Mesothelial cell of epicardium (in vitro differentiated cells): ENCODE data around the gene MRC2. TPM values are rescaled to one million over a fixed set of nuclear protein-coding genes. Genes with fewer than 3 reads are reported as not detected.
A peak's percentile ranks its signal among the peaks of the same experiment; 100 is the strongest.
"Not testable (repeated sequence)": the region's sequence is repeated elsewhere in the genome, so short reads cannot be mapped to it uniquely, and the experiment has no call there.

Experiments
- DNase-seq, 2 experiments: peaks; one replicate each; pipeline ENCODE4 v3.0.0; 2021; ENCODE audit warnings: low spot score in 2 of 2; ENCODE audit not compliant: unreplicated experiment in 2 of 2
- H3K27ac Mint-ChIP-seq: 2 replicates; pipeline ENCODE4 v1.8.0; 2021; ENCODE audit warnings: mixed read lengths
- H3K27me3 Mint-ChIP-seq: 2 replicates; pipeline ENCODE4 v1.8.0; 2021; ENCODE audit warnings: low read depth, mixed read lengths
- H3K36me3 Mint-ChIP-seq: 2 replicates; pipeline ENCODE4 v1.8.0; 2021; ENCODE audit warnings: mixed read lengths
- H3K4me1 Mint-ChIP-seq: 2 replicates; pipeline ENCODE4 v1.8.0; 2021; ENCODE audit warnings: mixed read lengths
- H3K4me3 Mint-ChIP-seq: 2 replicates; pipeline ENCODE4 v1.8.0; 2021; ENCODE audit warnings: mild to moderate bottlenecking, moderate library complexity, mixed read lengths
- H3K9me3 Mint-ChIP-seq: 2 replicates; pipeline ENCODE4 v1.8.0; 2021; ENCODE audit warnings: mixed read lengths
- total RNA-seq: library from RNA; stranded (reverse); gene quantifications from 3 replicates; pipeline ENCODE4 v1.2.1, GENCODE V29; 2021
- TF ChIP-seq, protein P1 (sequence below): fragments of 200-600 bp; sonication (generic); IDR thresholded peaks from one replicate; pipeline ENCODE4 v1.5.0; 2021; ENCODE audit warnings: antibody characterized with exemption; ENCODE audit not compliant: unreplicated experiment

Gene MRC2
- total RNA-seq, 1 donor from 2014 or later = 120 TPM

DNA sequence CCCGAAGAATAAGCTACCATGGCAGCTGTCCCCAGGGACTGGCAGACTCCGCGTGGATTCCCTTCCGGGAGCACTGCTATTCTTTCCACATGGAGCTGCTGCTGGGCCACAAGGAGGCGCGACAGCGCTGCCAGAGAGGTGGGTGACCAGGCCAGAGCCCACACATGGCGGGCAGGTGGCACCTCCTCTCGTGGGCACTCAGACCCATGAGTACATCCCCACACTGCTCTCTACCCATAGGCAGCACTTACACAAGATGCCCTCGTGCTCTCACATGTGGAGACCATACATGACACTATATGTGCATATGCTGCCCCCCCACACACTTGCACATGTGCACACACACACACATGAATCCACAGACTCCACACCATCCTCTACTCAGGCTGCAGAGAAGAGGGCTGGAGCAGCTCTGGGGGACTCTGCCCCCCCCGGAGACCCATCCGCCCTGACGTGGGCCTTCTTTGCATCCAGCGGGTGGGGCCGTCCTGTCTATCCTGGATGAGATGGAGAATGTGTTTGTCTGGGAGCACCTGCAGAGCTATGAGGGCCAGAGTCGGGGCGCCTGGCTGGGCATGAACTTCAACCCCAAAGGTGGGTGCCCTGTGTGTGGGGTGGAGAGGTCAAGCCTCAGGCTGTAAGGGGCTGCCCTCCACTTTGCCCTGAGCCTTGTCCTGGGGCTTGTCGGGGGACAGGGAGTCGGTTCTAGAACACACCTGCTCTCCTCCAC is 62.9 kb downstream of the MRC2 start:
- Mint-ChIP-seq H3K36me3 (peaks cover 9% of the 10 kb centered on the region), H3K4me3 (no peak overlapping the region), H3K27me3 (no peaks in the 10 kb centered on the region), H3K9me3 (no peaks in the 10 kb centered on the region), H3K27ac (no peak overlapping the region), H3K4me1 (peaks cover 6% of the 10 kb centered on the region)
- DNase-seq = no peak
- TF ChIP-seq, protein P1, sequence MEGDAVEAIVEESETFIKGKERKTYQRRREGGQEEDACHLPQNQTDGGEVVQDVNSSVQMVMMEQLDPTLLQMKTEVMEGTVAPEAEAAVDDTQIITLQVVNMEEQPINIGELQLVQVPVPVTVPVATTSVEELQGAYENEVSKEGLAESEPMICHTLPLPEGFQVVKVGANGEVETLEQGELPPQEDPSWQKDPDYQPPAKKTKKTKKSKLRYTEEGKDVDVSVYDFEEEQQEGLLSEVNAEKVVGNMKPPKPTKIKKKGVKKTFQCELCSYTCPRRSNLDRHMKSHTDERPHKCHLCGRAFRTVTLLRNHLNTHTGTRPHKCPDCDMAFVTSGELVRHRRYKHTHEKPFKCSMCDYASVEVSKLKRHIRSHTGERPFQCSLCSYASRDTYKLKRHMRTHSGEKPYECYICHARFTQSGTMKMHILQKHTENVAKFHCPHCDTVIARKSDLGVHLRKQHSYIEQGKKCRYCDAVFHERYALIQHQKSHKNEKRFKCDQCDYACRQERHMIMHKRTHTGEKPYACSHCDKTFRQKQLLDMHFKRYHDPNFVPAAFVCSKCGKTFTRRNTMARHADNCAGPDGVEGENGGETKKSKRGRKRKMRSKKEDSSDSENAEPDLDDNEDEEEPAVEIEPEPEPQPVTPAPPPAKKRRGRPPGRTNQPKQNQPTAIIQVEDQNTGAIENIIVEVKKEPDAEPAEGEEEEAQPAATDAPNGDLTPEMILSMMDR = no peak

- DNase-seq, H3K27ac Mint-ChIP-seq, H3K36me3 Mint-ChIP-seq, H3K4me3 Mint-ChIP-seq, H3K9me3 Mint-ChIP-seq, H3K27me3 Mint-ChIP-seq, H3K4me1 Mint-ChIP-seq: not testable (repeated sequence)
These were observed 64.1 kb downstream of the MRC2 start for GRCh38 chr17:62691589-62691915.

DNA sequence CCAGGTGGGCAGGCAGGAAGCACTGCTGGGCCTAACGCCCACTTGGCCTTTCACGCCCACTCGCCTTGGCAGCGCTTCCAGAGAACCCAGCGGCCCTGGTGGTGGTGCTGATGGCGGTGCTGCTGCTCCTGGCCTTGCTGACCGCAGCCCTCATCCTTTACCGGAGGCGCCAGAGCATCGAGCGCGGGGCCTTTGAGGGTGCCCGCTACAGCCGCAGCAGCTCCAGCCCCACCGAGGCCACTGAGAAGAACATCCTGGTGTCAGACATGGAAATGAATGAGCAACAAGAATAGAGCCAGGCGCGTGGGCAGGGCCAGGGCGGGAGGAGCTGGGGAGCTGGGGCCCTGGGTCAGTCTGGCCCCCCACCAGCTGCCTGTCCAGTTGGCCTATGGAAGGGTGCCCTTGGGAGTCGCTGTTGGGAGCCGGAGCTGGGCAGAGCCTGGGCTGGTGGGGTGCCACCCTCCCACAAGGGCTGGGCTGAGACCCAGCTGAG is 64.7 kb downstream of the MRC2 start:
- Mint-ChIP-seq H3K9me3 (no peaks in the 10 kb centered on the region), H3K27ac (no peak overlapping the region), H3K4me3 (no peak overlapping the region), H3K36me3 (no peaks in the 10 kb centered on the region), H3K27me3 (no peaks in the 10 kb centered on the region), H3K4me1 (peaks cover 6% of the 10 kb centered on the region)
- TF ChIP-seq, protein P1 = no peak
- DNase-seq = no peak

- Mint-ChIP-seq H3K27ac (no peak overlapping the region), H3K9me3 (no peaks in the 10 kb centered on the region), H3K36me3 (no peaks in the 10 kb centered on the region), H3K4me1 (peaks cover 6% of the 10 kb centered on the region), H3K4me3 (no peak overlapping the region), H3K27me3 (no peaks in the 10 kb centered on the region)
- no peak for DNase-seq
- TF ChIP-seq, protein P1 = no peak
These were observed 65.4 kb downstream of the MRC2 start for GRCh38 chr17:62692721-62693431.

DNA sequence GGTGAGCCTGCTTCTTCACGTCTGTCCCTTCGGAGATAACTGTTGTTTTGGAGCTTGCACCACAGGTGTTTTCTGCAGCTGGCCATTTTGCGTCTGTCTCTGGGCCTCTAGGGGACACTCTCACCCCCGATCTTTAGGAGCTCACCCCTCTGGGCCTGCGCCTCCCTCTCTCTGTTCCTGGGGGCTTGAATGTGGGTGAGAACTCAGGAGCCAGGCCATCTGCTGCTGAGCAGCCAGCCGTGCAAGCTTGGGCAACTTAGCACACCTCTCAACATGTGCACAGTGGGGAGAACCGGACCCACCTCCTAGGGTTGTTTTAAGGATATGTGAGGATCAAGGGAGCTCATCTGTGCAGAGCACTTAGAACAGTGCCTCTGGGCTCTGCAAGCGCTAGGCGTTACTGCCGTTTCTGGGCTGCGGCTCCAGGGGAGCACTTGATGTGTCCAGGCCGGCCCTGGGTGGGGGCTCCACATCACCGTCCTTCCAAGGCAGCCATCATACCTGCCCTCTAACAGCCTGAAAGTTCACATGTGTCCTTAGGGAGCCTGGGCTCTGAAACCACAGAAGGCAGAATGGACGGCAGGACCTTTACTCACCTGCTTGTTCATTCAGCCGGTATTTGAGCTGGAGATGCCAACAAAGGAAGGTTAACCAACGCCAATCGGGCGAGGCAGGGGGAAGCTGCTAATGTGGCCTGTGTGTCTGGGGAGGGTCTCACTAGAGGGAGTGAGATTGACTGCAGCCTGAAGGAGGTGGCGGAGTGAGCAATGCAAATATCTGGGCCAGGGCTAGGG is 66.3 kb downstream of the MRC2 start:
- Mint-ChIP-seq H3K4me3 (no peak overlapping the region), H3K27ac (peak overlapping the region; percentile 15), H3K9me3 (no peaks in the 10 kb centered on the region), H3K36me3 (no peaks in the 10 kb centered on the region), H3K27me3 (no peaks in the 10 kb centered on the region), H3K4me1 (peaks cover 6% of the 10 kb centered on the region)
- DNase-seq = no peak
- TF ChIP-seq, protein P1 = no peak

GRCh38 chr17:62695093-62695738 is 67.7 kb downstream of the MRC2 start:
- not testable (repeated sequence) for H3K4me3 Mint-ChIP-seq, H3K27me3 Mint-ChIP-seq, DNase-seq, H3K36me3 Mint-ChIP-seq, H3K9me3 Mint-ChIP-seq, H3K4me1 Mint-ChIP-seq, H3K27ac Mint-ChIP-seq
